GM19467 (cell line): ENCODE measurements around the gene NAGA.

Experiments
- ATAC-seq: cut with Tn5 transposase; IDR thresholded peaks from one replicate; pipeline ENCODE4 v1.9.1; 2021; ENCODE audit warnings: mild to moderate bottlenecking, moderate library complexity; ENCODE audit not compliant: unreplicated experiment

Gene NAGA

GRCh38 chr22:42052765-42053164, 17.8 kb downstream of the NAGA start:
- no peak for ATAC-seq

GRCh38 chr22:42050641-42051180, 19.9 kb downstream of the NAGA start:
- no peak for ATAC-seq

- no peak for ATAC-seq
Measured at GRCh38 chr22:42041784-42042183, 28.8 kb downstream of the NAGA start.

- ATAC-seq, result no peak
Measured at GRCh38 chr22:42039271-42039670, 31.3 kb downstream of the NAGA start.

GRCh38 chr22:42035256-42035655, 35.4 kb downstream of the NAGA start:
- no peak for ATAC-seq

GRCh38 chr22:42033263-42034181, 37.1 kb downstream of the NAGA start:
- no peak for ATAC-seq

GRCh38 chr22:42026705-42027104, 43.9 kb downstream of the NAGA start:
- ATAC-seq, result no peak

GRCh38 chr22:42025421-42025820, 45.2 kb downstream of the NAGA start:
- ATAC-seq, result no peak

GRCh38 chr22:42022162-42022847, 48.3 kb downstream of the NAGA start:
- no peak for ATAC-seq

GRCh38 chr22:42021571-42021970, 49.0 kb downstream of the NAGA start:
- ATAC-seq, result no peak

- ATAC-seq, result no peak
Measured at GRCh38 chr22:42018224-42018623, 52.4 kb downstream of the NAGA start.

GRCh38 chr22:42016111-42016510, 54.5 kb downstream of the NAGA start:
- ATAC-seq, result no peak

- ATAC-seq, result no peak
Measured at GRCh38 chr22:42013385-42013784, 57.2 kb downstream of the NAGA start.

- no peak for ATAC-seq
Measured at GRCh38 chr22:42010778-42011177, 59.8 kb downstream of the NAGA start.
